Measurements from ENCODE around the gene MINDY4.

MINDY4 gene

GRCh38 chr7:30743371-30744074 is 27.7 kb upstream of the MINDY4 start:
- no peak for DNase-seq

- DNase-seq = no peak
Measured at GRCh38 chr7:30744075-30744417, 27.2 kb upstream of the MINDY4 start.

GRCh38 chr7:30745261-30745941 is 25.8 kb upstream of the MINDY4 start:
- no peak for DNase-seq

- no peak for DNase-seq
Measured at GRCh38 chr7:30750010-30750409, 21.2 kb upstream of the MINDY4 start.

- no peak for DNase-seq
Measured at GRCh38 chr7:30750683-30751650, 20.2 kb upstream of the MINDY4 start.

- DNase-seq = no peak
Measured at GRCh38 chr7:30751696-30752273, 19.4 kb upstream of the MINDY4 start, which contains the start of gene INMT. Gene INMT (plus strand): TSS chr7:30752135. CDS start chr7:30752151, 16 bp downstream.

- DNase-seq = no peak
Measured at GRCh38 chr7:30752484-30752883, 18.7 kb upstream of the MINDY4 start.

- DNase-seq = no peak
Measured at GRCh38 chr7:30752979-30753378, 18.2 kb upstream of the MINDY4 start.

- DNase-seq = no peak
Measured at GRCh38 chr7:30754315-30754877, 16.8 kb upstream of the MINDY4 start.

- DNase-seq = no peak
Measured at GRCh38 chr7:30755384-30756154, 15.6 kb upstream of the MINDY4 start.

- DNase-seq = no peak
Measured at GRCh38 chr7:30757342-30757692, 13.9 kb upstream of the MINDY4 start.

GRCh38 chr7:30760514-30761213 is 10.6 kb upstream of the MINDY4 start:
- DNase-seq = no peak

- DNase-seq = no peak
Measured at GRCh38 chr7:30761214-30762156, 9.7 kb upstream of the MINDY4 start.

- DNase-seq = no peak
Measured at GRCh38 chr7:30764030-30764975, 6.9 kb upstream of the MINDY4 start.

- no peak for DNase-seq
Measured at GRCh38 chr7:30765408-30765807, 5.8 kb upstream of the MINDY4 start.

- no peak for DNase-seq
Measured at GRCh38 chr7:30770845-30771173, 408 bp upstream of the MINDY4 start.

GRCh38 chr7:30771880-30772425 is 736 bp downstream of the MINDY4 start:
- DNase-seq = no peak

GRCh38 chr7:30772984-30773383 is 1.8 kb downstream of the MINDY4 start:
- no peak for DNase-seq

GRCh38 chr7:30775992-30776391 is 4.8 kb downstream of the MINDY4 start:
- DNase-seq = no peak
